ENCODE results near the gene CARS2.
A peak's percentile ranks its signal among the peaks of the same experiment; 100 is the strongest.
"Not testable (repeated sequence)": the region's sequence is repeated elsewhere in the genome, so short reads cannot be mapped to it uniquely, and the experiment has no call there.

Gene CARS2

GRCh38 chr13:110706570-110707372 lies 855 bp upstream of the CARS2 start:
- no peak for DNase-seq

GRCh38 chr13:110705356-110705825 lies 525 bp downstream of the CARS2 start:
- DNase-seq, result no peak

GRCh38 chr13:110702591-110703526 lies 3.1 kb downstream of the CARS2 start:
- no peak for DNase-seq

GRCh38 chr13:110702089-110702488 lies 3.8 kb downstream of the CARS2 start:
- no peak for DNase-seq

GRCh38 chr13:110701061-110701460 lies 4.9 kb downstream of the CARS2 start:
- not testable (repeated sequence) for DNase-seq

GRCh38 chr13:110700641-110701040 lies 5.3 kb downstream of the CARS2 start:
- DNase-seq, result no peak

GRCh38 chr13:110700186-110700585 lies 5.7 kb downstream of the CARS2 start:
- DNase-seq, result no peak

GRCh38 chr13:110699148-110700145 lies 6.5 kb downstream of the CARS2 start:
- no peak for DNase-seq

GRCh38 chr13:110698689-110699088 lies 7.2 kb downstream of the CARS2 start:
- no peak for DNase-seq

- DNase-seq, result no peak
Observed at GRCh38 chr13:110697842-110698241, 8.1 kb downstream of the CARS2 start.

GRCh38 chr13:110696776-110697175 lies 9.1 kb downstream of the CARS2 start:
- DNase-seq, result no peak

- DNase-seq, result not testable (repeated sequence)
Observed at GRCh38 chr13:110695774-110696173, 10.1 kb downstream of the CARS2 start.

- DNase-seq, result no peak
Observed at GRCh38 chr13:110690516-110690915, 15.4 kb downstream of the CARS2 start.

GRCh38 chr13:110689711-110690110 lies 16.2 kb downstream of the CARS2 start:
- DNase-seq, result no peak

GRCh38 chr13:110689041-110689440 lies 16.9 kb downstream of the CARS2 start:
- DNase-seq, result no peak

- no peak for DNase-seq
Observed at GRCh38 chr13:110687736-110688135, 18.2 kb downstream of the CARS2 start.

GRCh38 chr13:110685305-110686020 lies 20.5 kb downstream of the CARS2 start:
- DNase-seq, result no peak

- DNase-seq, result no peak
Observed at GRCh38 chr13:110684388-110685056, 21.4 kb downstream of the CARS2 start.

- no peak for DNase-seq
Observed at GRCh38 chr13:110683921-110684320, 22.0 kb downstream of the CARS2 start.

GRCh38 chr13:110683203-110683883 lies 22.6 kb downstream of the CARS2 start:
- DNase-seq, result peak; percentile 69

- no peak for DNase-seq
Observed at GRCh38 chr13:110682746-110683145, 23.2 kb downstream of the CARS2 start.

Data from NCI-H1694 treated with DMSO at 0.1 percent for 48 hours (cell line).